Mucosa of stomach (tissue), 1 donor: ENCODE measurements around the gene BBX.
A peak's percentile ranks its signal among the peaks of the same experiment; 100 is the strongest.
"Not testable (repeated sequence)": the region's sequence is repeated elsewhere in the genome, so short reads cannot be mapped to it uniquely, and the experiment has no call there.

Experiments
- H3K27me3 ChIP-seq: one replicate; pipeline ENCODE4 v1.7.0; 2013; ENCODE audit warnings: mild to moderate bottlenecking, low read length; ENCODE audit not compliant: control insufficient read depth, insufficient read depth
- H3K36me3 ChIP-seq: one replicate; pipeline ENCODE4 v1.7.0; 2013; ENCODE audit warnings: low read length; ENCODE audit not compliant: control insufficient read depth, insufficient read depth
- H3K4me1 ChIP-seq: one replicate; pipeline ENCODE4 v1.7.0; 2013; ENCODE audit warnings: mild to moderate bottlenecking, low read length; ENCODE audit not compliant: control insufficient read depth, insufficient read depth
- H3K4me3 ChIP-seq: one replicate; pipeline ENCODE4 v1.7.0; 2013; ENCODE audit warnings: low read length
- H3K9ac ChIP-seq: one replicate; pipeline ENCODE4 v1.7.0; 2013; ENCODE audit warnings: mild to moderate bottlenecking, low read length, moderate library complexity
- H3K9me3 ChIP-seq: one replicate; pipeline ENCODE4 v1.7.0; 2013; ENCODE audit warnings: mild to moderate bottlenecking, low read length, moderate library complexity; ENCODE audit not compliant: control insufficient read depth
- donor health status: Pancreatic carcinoma.

Gene BBX

GRCh38 chr3:107680698-107681097 is 157.9 kb downstream of the BBX start:
- Histone ChIP-seq H3K4me3 (no peak overlapping the region), H3K27me3 (no peaks in the 10 kb centered on the region), H3K9ac (no peak overlapping the region), H3K4me1 (no peaks in the 10 kb centered on the region), H3K36me3 (no peaks in the 10 kb centered on the region), H3K9me3 (no peaks in the 10 kb centered on the region)

- Histone ChIP-seq H3K9ac (no peak overlapping the region), H3K4me3 (no peak overlapping the region), H3K27me3 (no peaks in the 10 kb centered on the region), H3K9me3 (no peaks in the 10 kb centered on the region), H3K36me3 (no peaks in the 10 kb centered on the region), H3K4me1 (no peaks in the 10 kb centered on the region)
Measured at GRCh38 chr3:107681396-107681795, 158.6 kb downstream of the BBX start.

GRCh38 chr3:107682580-107682979 is 159.8 kb downstream of the BBX start:
- Histone ChIP-seq H3K4me1 (no peaks in the 10 kb centered on the region), H3K9me3 (no peaks in the 10 kb centered on the region), H3K27me3 (no peaks in the 10 kb centered on the region), H3K9ac (no peak overlapping the region), H3K4me3 (no peak overlapping the region), H3K36me3 (no peaks in the 10 kb centered on the region)

- Histone ChIP-seq H3K9ac (no peak overlapping the region), H3K4me1 (no peaks in the 10 kb centered on the region), H3K4me3 (no peak overlapping the region), H3K27me3 (no peaks in the 10 kb centered on the region), H3K9me3 (no peaks in the 10 kb centered on the region), H3K36me3 (no peaks in the 10 kb centered on the region)
Measured at GRCh38 chr3:107683447-107683846, 160.7 kb downstream of the BBX start.

- H3K36me3 ChIP-seq, result no peaks in the 10 kb centered on the region
- H3K9me3 ChIP-seq, result no peaks in the 10 kb centered on the region
- H3K27me3 ChIP-seq, result no peaks in the 10 kb centered on the region
- H3K4me1 ChIP-seq, result no peaks in the 10 kb centered on the region
- H3K9ac ChIP-seq, result no peak overlapping the region
- no peak overlapping the region for H3K4me3 ChIP-seq
Measured at GRCh38 chr3:107684431-107684925, 161.7 kb downstream of the BBX start.

- Histone ChIP-seq H3K4me3 (no peak overlapping the region), H3K4me1 (no peaks in the 10 kb centered on the region), H3K36me3 (no peaks in the 10 kb centered on the region), H3K9me3 (no peaks in the 10 kb centered on the region), H3K9ac (no peak overlapping the region), H3K27me3 (no peaks in the 10 kb centered on the region)
Measured at GRCh38 chr3:107685383-107685782, 162.6 kb downstream of the BBX start.

GRCh38 chr3:107687056-107687581 is 164.4 kb downstream of the BBX start:
- no peak overlapping the region for H3K4me3 ChIP-seq
- H3K9ac ChIP-seq, result no peak overlapping the region
- H3K36me3 ChIP-seq, result no peaks in the 10 kb centered on the region
- no peaks in the 10 kb centered on the region for H3K9me3 ChIP-seq
- H3K4me1 ChIP-seq, result no peaks in the 10 kb centered on the region
- H3K27me3 ChIP-seq, result no peaks in the 10 kb centered on the region

- Histone ChIP-seq H3K36me3 (no peaks in the 10 kb centered on the region), H3K27me3 (no peaks in the 10 kb centered on the region), H3K9ac (no peak overlapping the region), H3K4me1 (no peaks in the 10 kb centered on the region), H3K4me3 (no peak overlapping the region), H3K9me3 (no peaks in the 10 kb centered on the region)
Measured at GRCh38 chr3:107689355-107689754, 166.6 kb downstream of the BBX start.

GRCh38 chr3:107690522-107691138 is 167.9 kb downstream of the BBX start:
- Histone ChIP-seq H3K4me3 (no peak overlapping the region), H3K9ac (no peak overlapping the region), H3K36me3 (no peaks in the 10 kb centered on the region), H3K9me3 (no peaks in the 10 kb centered on the region), H3K27me3 (no peaks in the 10 kb centered on the region), H3K4me1 (no peaks in the 10 kb centered on the region)

- H3K4me3 ChIP-seq, H3K9ac ChIP-seq, H3K9me3 ChIP-seq, H3K4me1 ChIP-seq, H3K36me3 ChIP-seq, H3K27me3 ChIP-seq: not testable (repeated sequence)
Measured at GRCh38 chr3:107691984-107692383, 169.2 kb downstream of the BBX start.

- not testable (repeated sequence) for H3K4me1 ChIP-seq, H3K9me3 ChIP-seq, H3K27me3 ChIP-seq, H3K36me3 ChIP-seq
- peak overlapping the region; percentile 50 for H3K4me3 ChIP-seq
- H3K9ac ChIP-seq, result peak overlapping the region; percentile 22
Measured at GRCh38 chr3:107697348-107697747, 174.6 kb downstream of the BBX start.

GRCh38 chr3:107697855-107698254 is 175.1 kb downstream of the BBX start:
- not testable (repeated sequence) for H3K4me1 ChIP-seq, H3K27me3 ChIP-seq, H3K9me3 ChIP-seq, H3K36me3 ChIP-seq
- peak overlapping the region; percentile 22 for H3K9ac ChIP-seq
- peak overlapping the region; percentile 50 for H3K4me3 ChIP-seq

GRCh38 chr3:107699682-107700081 is 176.9 kb downstream of the BBX start:
- no peaks in the 10 kb centered on the region for H3K9me3 ChIP-seq
- H3K4me3 ChIP-seq, result no peak overlapping the region
- no peaks in the 10 kb centered on the region for H3K27me3 ChIP-seq
- H3K4me1 ChIP-seq, result no peaks in the 10 kb centered on the region
- H3K36me3 ChIP-seq, result no peaks in the 10 kb centered on the region
- H3K9ac ChIP-seq, result no peak overlapping the region
